ENCODE measurements around the gene SERPINA9.
"Not testable (repeated sequence)": the region's sequence is repeated elsewhere in the genome, so short reads cannot be mapped to it uniquely, and the experiment has no call there.

The SERPINA9 gene

DNA sequence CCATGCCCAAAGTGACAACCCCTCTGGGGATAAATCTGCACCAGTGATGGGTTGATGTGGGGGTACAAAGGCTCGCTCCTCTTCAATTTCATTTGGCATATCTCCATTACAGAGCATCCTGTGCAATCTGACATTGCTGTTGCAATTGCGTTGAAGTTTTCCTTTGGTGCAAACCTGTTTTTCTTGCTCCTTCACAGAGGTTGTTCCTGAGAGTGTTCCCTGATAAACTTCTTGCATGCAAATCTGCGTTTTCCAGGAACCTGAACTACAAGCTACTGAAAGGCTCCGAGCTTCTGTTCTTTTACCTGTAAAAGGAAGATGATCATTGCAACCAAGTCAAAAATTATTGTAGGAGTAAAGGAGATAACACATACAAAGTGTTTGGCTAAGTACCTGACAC lies 49.5 kb downstream of the SERPINA9 start:
- DNase-seq (ENCODE audit: low read depth), result no peak

DNA sequence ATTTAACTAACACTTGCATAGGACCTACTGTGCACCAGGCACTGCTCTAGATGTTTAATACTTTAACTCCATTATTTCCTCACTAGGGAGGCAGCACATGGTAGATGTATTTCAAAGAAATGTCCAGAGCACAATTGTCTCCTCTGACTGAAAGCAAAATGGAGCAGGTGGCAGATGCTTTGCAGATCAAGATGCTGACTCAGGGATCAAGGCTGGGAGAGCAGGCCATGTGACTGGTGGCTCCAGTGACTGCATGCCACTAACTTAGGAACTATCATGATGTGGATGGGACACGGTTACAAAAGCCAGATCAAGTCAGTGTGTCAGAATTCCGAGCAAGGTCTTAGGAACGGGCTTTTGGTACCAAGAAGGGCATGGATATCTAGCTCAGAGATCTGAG lies 51.6 kb downstream of the SERPINA9 start:
- DNase-seq (ENCODE audit: low read depth), result no peak

- DNase-seq (ENCODE audit: low read depth), result peak; percentile 57
Observed at GRCh38 chr14:94423453-94424056, 52.4 kb downstream of the SERPINA9 start.

DNA sequence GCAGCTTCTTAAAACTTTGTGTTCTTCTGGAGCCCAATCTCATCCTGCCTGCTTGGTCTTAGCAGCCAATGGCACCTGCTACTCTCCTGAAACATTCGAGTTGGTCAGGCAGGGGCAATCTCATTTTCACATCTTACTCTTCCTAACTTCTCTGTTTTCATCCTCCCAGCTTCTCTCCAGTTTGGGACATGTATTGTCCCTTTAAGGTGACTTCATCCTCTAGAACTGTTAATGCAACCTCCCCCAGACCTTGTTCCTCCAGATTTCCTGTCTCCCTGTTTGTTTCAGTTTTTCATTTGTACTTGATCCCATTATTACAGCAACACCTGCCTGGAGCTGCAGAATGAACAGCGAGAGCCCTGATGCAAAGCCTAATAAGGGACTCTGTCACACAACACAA lies 54.7 kb downstream of the SERPINA9 start:
- no peak for DNase-seq (ENCODE audit: low read depth)

GRCh38 chr14:94417497-94418205 lies 58.3 kb downstream of the SERPINA9 start:
- DNase-seq (ENCODE audit: low read depth), result not testable (repeated sequence)

Data from fibroblast of gingiva (primary cell).